SK-N-SH treated with all-trans-retinoic acid at 6 μM for 48 hours (cell line): ENCODE results near the gene PRMT2.

Experiments
- ATAC-seq: fragments of 200-7000 bp; cut with Tn5 transposase; 3 replicates; pipeline ENCODE4 v1.9.1; 2020; ENCODE audit warnings: mild to moderate bottlenecking, moderate library complexity
- ARNTL ChIP-seq: fragments of 450-650 bp; formaldehyde crosslinking; IDR thresholded peaks from 2 replicates; pipeline ENCODE4 v1.5.0; 2020; ENCODE audit warnings: low read depth, mild to moderate bottlenecking, moderate library complexity, borderline replicate concordance
- CSDC2 ChIP-seq: fragments of 250-450 bp; sonication (Bioruptor Pico); IDR thresholded peaks from 2 replicates; pipeline ENCODE4 v1.5.0; 2020; ENCODE audit warnings: mild to moderate bottlenecking, moderate library complexity
- ESRRG ChIP-seq: fragments of 250-450 bp; sonication (Bioruptor Pico); IDR thresholded peaks from 2 replicates; pipeline ENCODE4 v1.6.1; 2021; ENCODE audit warnings: mild to moderate bottlenecking
- GLIS3 ChIP-seq: fragments of 250-450 bp; sonication (Bioruptor Pico); IDR thresholded peaks from 2 replicates; pipeline ENCODE4 v1.5.0; 2020; ENCODE audit warnings: mild to moderate bottlenecking, moderate library complexity
- ISL1 ChIP-seq: fragments of 250-450 bp; sonication (Bioruptor Pico); IDR thresholded peaks from 2 replicates; pipeline ENCODE4 v2.1.2; 2022; ENCODE audit warnings: mild to moderate bottlenecking, moderate library complexity
- OSR1 ChIP-seq: fragments of 250-450 bp; sonication (Bioruptor Pico); IDR thresholded peaks from 2 replicates; pipeline ENCODE4 v1.8.0; 2022; ENCODE audit warnings: moderate library complexity, mild to moderate bottlenecking, inconsistent platforms
- PPARA ChIP-seq: fragments of 250-450 bp; sonication (Bioruptor Pico); IDR thresholded peaks from 2 replicates; pipeline ENCODE4 v1.5.0; 2020; ENCODE audit warnings: mild to moderate bottlenecking, borderline replicate concordance
- SNAI2 ChIP-seq: fragments of 250-450 bp; sonication (Bioruptor Pico); IDR thresholded peaks from 2 replicates; pipeline ENCODE4 v1.5.0; 2020; ENCODE audit warnings: mild to moderate bottlenecking, moderate library complexity
- TCF4 ChIP-seq: fragments of 250-450 bp; sonication (Bioruptor Pico); IDR thresholded peaks from 2 replicates; pipeline ENCODE4 v1.8.0; 2021; ENCODE audit warnings: mild to moderate bottlenecking, moderate library complexity, borderline replicate concordance
- TOX ChIP-seq: fragments of 250-450 bp; sonication (Bioruptor Pico); IDR thresholded peaks from 2 replicates; pipeline ENCODE4 v1.8.0; 2021; ENCODE audit warnings: mild to moderate bottlenecking, moderate library complexity, borderline replicate concordance
- ZFP3 ChIP-seq: fragments of 250-450 bp; sonication (Bioruptor Pico); IDR thresholded peaks from 2 replicates; pipeline ENCODE4 v1.5.0; 2020; ENCODE audit warnings: mild to moderate bottlenecking, moderate library complexity
- ZFP30 ChIP-seq: fragments of 450-650 bp; formaldehyde crosslinking; IDR thresholded peaks from 2 replicates; pipeline ENCODE4 v1.5.0; 2022; ENCODE audit warnings: mild to moderate bottlenecking, moderate library complexity
- ZNF565 ChIP-seq: fragments of 450-650 bp; formaldehyde crosslinking; conservative IDR thresholded peaks from 2 replicates; pipeline ENCODE4 v1.5.0; 2020; ENCODE audit warnings: low read depth, mild to moderate bottlenecking, moderate library complexity
- ZNF70 ChIP-seq: fragments of 450-650 bp; formaldehyde crosslinking; IDR thresholded peaks from 2 replicates; pipeline ENCODE4 v1.5.0; 2020; ENCODE audit warnings: mild to moderate bottlenecking, moderate library complexity
- TF ChIP-seq, protein P1 (sequence below): fragments of 250-450 bp; sonication (Bioruptor Pico); IDR thresholded peaks from 2 replicates; pipeline ENCODE4 v1.5.1; 2021; ENCODE audit warnings: mild to moderate bottlenecking, moderate library complexity
- TF ChIP-seq, protein P2 (sequence below): fragments of 250-450 bp; sonication (Bioruptor Pico); IDR thresholded peaks from 2 replicates; pipeline ENCODE4 v1.5.1; 2020; ENCODE audit warnings: low read depth, mild to moderate bottlenecking, moderate library complexity
- TF ChIP-seq, protein P3 (sequence below): fragments of 250-450 bp; sonication (Bioruptor Pico); IDR thresholded peaks from 2 replicates; pipeline ENCODE4 v1.5.0; 2020; ENCODE audit warnings: mild to moderate bottlenecking, moderate library complexity

Gene PRMT2

DNA sequence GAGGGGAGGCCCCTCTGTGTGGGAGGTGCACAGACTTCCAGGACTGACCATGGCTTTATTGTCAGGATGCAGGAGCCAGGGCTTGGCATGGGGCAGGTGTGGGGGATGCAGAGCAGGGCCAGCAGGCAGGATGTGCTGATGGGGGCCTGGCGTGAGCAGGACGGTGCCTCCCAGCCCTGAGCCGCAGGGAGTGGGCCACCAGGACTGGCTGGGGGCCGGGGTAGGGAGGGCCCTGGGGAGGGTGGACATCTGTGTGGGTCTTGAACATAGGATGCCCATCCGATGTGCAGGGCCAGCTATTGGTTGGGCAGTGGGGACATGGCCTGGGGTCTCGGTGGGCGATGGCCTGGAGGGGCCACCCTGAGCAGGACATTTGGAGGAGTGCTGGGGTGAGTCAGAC is 15.6 kb downstream of the PRMT2 start (continued):
- TF ChIP-seq, protein P1, sequence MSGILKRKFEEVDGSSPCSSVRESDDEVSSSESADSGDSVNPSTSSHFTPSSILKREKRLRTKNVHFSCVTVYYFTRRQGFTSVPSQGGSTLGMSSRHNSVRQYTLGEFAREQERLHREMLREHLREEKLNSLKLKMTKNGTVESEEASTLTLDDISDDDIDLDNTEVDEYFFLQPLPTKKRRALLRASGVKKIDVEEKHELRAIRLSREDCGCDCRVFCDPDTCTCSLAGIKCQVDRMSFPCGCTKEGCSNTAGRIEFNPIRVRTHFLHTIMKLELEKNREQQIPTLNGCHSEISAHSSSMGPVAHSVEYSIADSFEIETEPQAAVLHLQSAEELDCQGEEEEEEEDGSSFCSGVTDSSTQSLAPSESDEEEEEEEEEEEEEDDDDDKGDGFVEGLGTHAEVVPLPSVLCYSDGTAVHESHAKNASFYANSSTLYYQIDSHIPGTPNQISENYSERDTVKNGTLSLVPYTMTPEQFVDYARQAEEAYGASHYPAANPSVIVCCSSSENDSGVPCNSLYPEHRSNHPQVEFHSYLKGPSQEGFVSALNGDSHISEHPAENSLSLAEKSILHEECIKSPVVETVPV (CRISPR knock-in tag) = no peak
- TF ChIP-seq ESRRG (CRISPR knock-in tag) (no peak), ZFP3 (no peak), ISL1 (CRISPR knock-in tag) (no peak), ZFP30 (CRISPR knock-in tag) (no peak)

DNA sequence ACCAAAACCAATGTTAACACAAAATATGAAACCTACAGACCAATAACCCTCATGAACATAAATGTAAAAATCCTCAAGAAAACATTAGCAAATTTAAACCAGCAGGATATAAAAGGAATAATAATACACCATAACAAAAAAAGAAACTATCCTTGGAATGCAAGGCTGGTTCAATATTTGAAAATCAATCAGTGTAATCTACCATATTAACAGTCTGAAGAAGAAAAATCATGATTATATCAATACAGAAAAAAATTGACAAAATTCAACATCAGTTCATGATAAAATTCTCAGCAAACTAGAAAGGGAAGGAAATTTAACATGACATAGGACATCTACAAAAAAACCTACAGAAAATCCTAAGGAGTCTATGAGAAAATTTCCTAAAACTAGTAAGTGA is 19.8 kb downstream of the PRMT2 start:
- TF ChIP-seq OSR1 (no peak), TCF4 (CRISPR knock-in tag) (no peak), ZFP30 (CRISPR knock-in tag) (peak; percentile 45; the same call in 1 of the 2 replicates), ZNF565 (CRISPR knock-in tag) (no peak), ZFP3 (no peak)
- TF ChIP-seq, protein P2, sequence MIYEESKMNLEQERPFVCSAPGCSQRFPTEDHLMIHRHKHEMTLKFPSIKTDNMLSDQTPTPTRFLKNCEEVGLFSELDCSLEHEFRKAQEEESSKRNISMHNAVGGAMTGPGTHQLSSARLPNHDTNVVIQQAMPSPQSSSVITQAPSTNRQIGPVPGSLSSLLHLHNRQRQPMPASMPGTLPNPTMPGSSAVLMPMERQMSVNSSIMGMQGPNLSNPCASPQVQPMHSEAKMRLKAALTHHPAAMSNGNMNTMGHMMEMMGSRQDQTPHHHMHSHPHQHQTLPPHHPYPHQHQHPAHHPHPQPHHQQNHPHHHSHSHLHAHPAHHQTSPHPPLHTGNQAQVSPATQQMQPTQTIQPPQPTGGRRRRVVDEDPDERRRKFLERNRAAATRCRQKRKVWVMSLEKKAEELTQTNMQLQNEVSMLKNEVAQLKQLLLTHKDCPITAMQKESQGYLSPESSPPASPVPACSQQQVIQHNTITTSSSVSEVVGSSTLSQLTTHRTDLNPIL = no peak
- TF ChIP-seq, protein P3, sequence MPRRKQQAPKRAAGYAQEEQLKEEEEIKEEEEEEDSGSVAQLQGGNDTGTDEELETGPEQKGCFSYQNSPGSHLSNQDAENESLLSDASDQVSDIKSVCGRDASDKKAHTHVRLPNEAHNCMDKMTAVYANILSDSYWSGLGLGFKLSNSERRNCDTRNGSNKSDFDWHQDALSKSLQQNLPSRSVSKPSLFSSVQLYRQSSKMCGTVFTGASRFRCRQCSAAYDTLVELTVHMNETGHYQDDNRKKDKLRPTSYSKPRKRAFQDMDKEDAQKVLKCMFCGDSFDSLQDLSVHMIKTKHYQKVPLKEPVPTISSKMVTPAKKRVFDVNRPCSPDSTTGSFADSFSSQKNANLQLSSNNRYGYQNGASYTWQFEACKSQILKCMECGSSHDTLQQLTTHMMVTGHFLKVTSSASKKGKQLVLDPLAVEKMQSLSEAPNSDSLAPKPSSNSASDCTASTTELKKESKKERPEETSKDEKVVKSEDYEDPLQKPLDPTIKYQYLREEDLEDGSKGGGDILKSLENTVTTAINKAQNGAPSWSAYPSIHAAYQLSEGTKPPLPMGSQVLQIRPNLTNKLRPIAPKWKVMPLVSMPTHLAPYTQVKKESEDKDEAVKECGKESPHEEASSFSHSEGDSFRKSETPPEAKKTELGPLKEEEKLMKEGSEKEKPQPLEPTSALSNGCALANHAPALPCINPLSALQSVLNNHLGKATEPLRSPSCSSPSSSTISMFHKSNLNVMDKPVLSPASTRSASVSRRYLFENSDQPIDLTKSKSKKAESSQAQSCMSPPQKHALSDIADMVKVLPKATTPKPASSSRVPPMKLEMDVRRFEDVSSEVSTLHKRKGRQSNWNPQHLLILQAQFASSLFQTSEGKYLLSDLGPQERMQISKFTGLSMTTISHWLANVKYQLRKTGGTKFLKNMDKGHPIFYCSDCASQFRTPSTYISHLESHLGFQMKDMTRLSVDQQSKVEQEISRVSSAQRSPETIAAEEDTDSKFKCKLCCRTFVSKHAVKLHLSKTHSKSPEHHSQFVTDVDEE = no peak

DNA sequence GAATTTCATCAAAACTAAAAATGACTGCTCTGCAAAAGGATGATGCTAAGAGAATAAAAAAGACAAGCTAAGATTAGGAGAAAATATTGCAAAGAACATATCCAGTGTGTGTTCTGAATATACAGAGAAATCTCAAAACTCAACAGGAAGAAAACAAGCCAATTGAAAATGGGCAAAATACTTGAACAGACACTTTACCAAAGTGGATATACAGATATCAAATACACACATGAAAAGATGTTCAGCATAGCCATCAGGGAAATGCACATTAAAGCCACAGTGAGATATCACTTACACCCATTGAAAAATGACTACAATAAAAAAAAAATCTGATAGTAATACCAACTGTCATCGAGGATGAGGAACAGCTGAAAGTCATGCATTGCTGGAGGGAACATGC is 21.3 kb downstream of the PRMT2 start:
- TF ChIP-seq, protein P2 = no peak
- ATAC-seq = no peak

More for the DNA sequence above, 19.8 kb downstream of the PRMT2 start:
- no peak for ATAC-seq

DNA sequence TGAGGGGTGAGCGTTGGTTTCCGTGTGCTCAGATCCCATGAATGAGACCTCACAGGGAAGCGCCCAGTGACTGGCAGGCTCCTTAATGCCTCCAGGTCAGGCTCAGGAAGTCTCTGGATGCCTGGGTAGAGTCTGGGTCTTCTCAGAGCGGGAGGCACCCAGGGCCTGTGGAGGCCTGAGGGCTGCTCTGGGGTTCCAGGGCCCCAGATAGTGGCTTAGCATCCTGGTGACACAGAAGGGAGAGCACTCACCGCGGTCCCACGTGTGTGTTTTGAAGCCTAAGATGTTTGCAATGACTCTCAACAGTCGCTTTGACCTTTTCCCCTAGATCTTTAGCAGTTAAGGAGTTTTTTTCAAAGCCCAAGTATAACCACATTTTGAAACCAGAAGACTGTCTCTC is 25.0 kb downstream of the PRMT2 start:
- no peak for TF ChIP-seq ARNTL (CRISPR knock-in tag)
- no peak for TF ChIP-seq SNAI2 (CRISPR knock-in tag)
- TF ChIP-seq ZNF70 (CRISPR knock-in tag) = no peak
- no peak for TF ChIP-seq PPARA (CRISPR knock-in tag)
- TF ChIP-seq, protein P2 = no peak
- no peak for TF ChIP-seq TCF4 (CRISPR knock-in tag)
- no peak for TF ChIP-seq TOX (CRISPR knock-in tag)
- TF ChIP-seq, protein P1 (CRISPR knock-in tag) = no peak
- TF ChIP-seq, protein P3 = no peak
- TF ChIP-seq CSDC2 (CRISPR knock-in tag) = no peak
- no peak for TF ChIP-seq ISL1 (CRISPR knock-in tag)
- TF ChIP-seq GLIS3 (CRISPR knock-in tag) = no peak
- ATAC-seq = no peak
